Adipocyte (in vitro differentiated cells): ENCODE measurements around the gene RING1.

Source experiments
- DNase-seq: peaks from one replicate; pipeline ENCODE4 v3.0.0-alpha.2; 2015; ENCODE audit warnings: low read depth
- H3K27me3 ChIP-seq: replicated peaks from 2 replicates; pipeline ENCODE4 v1.7.0; 2013; ENCODE audit warnings: mild to moderate bottlenecking, low read length, moderate library complexity; ENCODE audit not compliant: control insufficient read depth, insufficient read depth
- H3K36me3 ChIP-seq: 2 replicates; pipeline ENCODE4 v1.7.0; 2013; ENCODE audit warnings: low read length, mild to moderate bottlenecking, moderate library complexity; ENCODE audit not compliant: control insufficient read depth, insufficient read depth, severe bottlenecking
- H3K4me1 ChIP-seq: 2 replicates; pipeline ENCODE4 v1.7.0; 2013; ENCODE audit warnings: mild to moderate bottlenecking, low read length, moderate library complexity; ENCODE audit not compliant: control insufficient read depth, insufficient read depth
- H3K4me3 ChIP-seq: 2 replicates; pipeline ENCODE4 v1.7.0; 2013; ENCODE audit warnings: mild to moderate bottlenecking, low read length, moderate library complexity
- H3K9ac ChIP-seq: 2 replicates; pipeline ENCODE4 v1.7.0; 2013; ENCODE audit warnings: mild to moderate bottlenecking, low read length, moderate library complexity
- H3K9me3 ChIP-seq: 2 replicates; pipeline ENCODE4 v1.7.0; 2013; ENCODE audit warnings: mild to moderate bottlenecking, low read length, moderate library complexity; ENCODE audit not compliant: control insufficient read depth

Gene RING1

GRCh38 chr6:33205191-33206026 is 2.9 kb upstream of the RING1 start:
- no peaks in the 10 kb centered on the region for H3K9me3 ChIP-seq
- peaks cover 53% of the 10 kb centered on the region for H3K4me1 ChIP-seq
- H3K27me3 ChIP-seq = no peaks in the 10 kb centered on the region
- H3K9ac ChIP-seq = peak overlapping the region; percentile 84
- peak overlapping the region; percentile 84 for H3K4me3 ChIP-seq
- DNase-seq = no peak
- peaks cover 37% of the 10 kb centered on the region for H3K36me3 ChIP-seq

- H3K9ac ChIP-seq = no peak overlapping the region
- H3K36me3 ChIP-seq = peaks cover 42% of the 10 kb centered on the region
- peaks cover 53% of the 10 kb centered on the region for H3K4me1 ChIP-seq
- H3K9me3 ChIP-seq = no peaks in the 10 kb centered on the region
- no peaks in the 10 kb centered on the region for H3K27me3 ChIP-seq
- H3K4me3 ChIP-seq = no peak overlapping the region
- DNase-seq = no peak
Observed at GRCh38 chr6:33206027-33206863, 2.1 kb upstream of the RING1 start.

DNA sequence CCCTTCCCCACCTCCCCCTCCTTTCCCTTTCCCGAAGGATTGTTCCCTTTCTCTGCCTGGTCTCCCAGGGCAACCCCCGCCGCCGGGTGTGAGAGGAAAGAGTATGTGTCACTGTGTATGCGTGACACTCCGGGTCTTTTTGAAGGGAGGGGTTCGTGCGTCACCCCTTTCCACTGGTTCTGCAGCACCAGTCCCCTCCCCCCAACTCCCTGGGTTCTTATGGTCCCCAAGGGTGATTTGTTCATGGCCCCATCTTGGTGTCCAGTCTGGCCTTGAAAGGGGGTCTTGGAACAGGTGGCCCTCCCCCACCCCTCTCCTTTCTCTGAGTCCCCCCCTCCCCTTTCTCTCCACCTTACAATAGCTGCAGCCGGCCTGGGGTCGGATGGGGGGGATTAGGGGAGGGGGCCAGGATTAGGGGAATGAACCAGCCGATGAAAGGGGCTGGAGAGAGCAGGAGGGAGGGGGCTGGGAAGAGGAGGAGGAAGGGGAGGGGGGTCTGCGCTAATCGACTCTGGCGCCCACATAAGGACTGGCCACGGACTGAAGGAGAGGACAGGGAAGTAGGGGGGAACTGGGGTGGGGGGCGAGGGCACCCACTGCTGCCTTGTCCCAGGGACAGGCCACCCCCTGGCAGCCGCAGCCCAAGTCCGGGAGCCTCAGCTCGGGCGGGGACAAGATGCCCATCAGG is 1.3 kb upstream of the RING1 start:
- H3K4me1 ChIP-seq = peaks cover 48% of the 10 kb centered on the region
- H3K9me3 ChIP-seq = no peaks in the 10 kb centered on the region
- H3K4me3 ChIP-seq = peak overlapping the region; percentile 95
- peak; percentile 47 for DNase-seq
- peaks cover 38% of the 10 kb centered on the region for H3K36me3 ChIP-seq
- H3K9ac ChIP-seq = peak overlapping the region; percentile 99
- no peaks in the 10 kb centered on the region for H3K27me3 ChIP-seq

GRCh38 chr6:33207552-33208090 is 679 bp upstream of the RING1 start:
- H3K9ac ChIP-seq = peak overlapping the region; percentile 99
- H3K4me1 ChIP-seq = peaks cover 45% of the 10 kb centered on the region
- peaks cover 32% of the 10 kb centered on the region for H3K36me3 ChIP-seq
- H3K27me3 ChIP-seq = no peaks in the 10 kb centered on the region
- H3K4me3 ChIP-seq = peak overlapping the region; percentile 95
- DNase-seq = peak; percentile 87
- no peaks in the 10 kb centered on the region for H3K9me3 ChIP-seq

GRCh38 chr6:33209856-33210255 is 1.6 kb downstream of the RING1 start:
- H3K4me1 ChIP-seq = peaks cover 35% of the 10 kb centered on the region
- H3K36me3 ChIP-seq = peaks cover 17% of the 10 kb centered on the region
- H3K27me3 ChIP-seq = no peaks in the 10 kb centered on the region
- no peaks in the 10 kb centered on the region for H3K9me3 ChIP-seq
- H3K4me3 ChIP-seq = no peak overlapping the region
- no peak overlapping the region for H3K9ac ChIP-seq
- no peak for DNase-seq

DNA sequence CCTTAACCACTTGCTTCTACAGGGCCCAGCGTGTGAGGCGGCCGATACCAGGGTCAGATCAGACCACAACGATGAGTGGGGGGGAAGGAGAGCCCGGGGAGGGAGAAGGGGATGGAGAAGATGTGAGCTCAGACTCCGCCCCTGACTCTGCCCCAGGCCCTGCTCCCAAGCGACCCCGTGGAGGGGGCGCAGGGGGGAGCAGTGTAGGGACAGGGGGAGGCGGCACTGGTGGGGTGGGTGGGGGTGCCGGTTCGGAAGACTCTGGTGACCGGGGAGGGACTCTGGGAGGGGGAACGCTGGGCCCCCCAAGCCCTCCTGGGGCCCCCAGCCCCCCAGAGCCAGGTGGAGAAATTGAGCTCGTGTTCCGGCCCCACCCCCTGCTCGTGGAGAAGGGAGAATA is 2.8 kb downstream of the RING1 start:
- Histone ChIP-seq H3K27me3 (no peaks in the 10 kb centered on the region), H3K9ac (no peak overlapping the region), H3K4me1 (peaks cover 25% of the 10 kb centered on the region), H3K9me3 (no peaks in the 10 kb centered on the region), H3K36me3 (peaks cover 17% of the 10 kb centered on the region), H3K4me3 (no peak overlapping the region)
- no peak for DNase-seq

DNA sequence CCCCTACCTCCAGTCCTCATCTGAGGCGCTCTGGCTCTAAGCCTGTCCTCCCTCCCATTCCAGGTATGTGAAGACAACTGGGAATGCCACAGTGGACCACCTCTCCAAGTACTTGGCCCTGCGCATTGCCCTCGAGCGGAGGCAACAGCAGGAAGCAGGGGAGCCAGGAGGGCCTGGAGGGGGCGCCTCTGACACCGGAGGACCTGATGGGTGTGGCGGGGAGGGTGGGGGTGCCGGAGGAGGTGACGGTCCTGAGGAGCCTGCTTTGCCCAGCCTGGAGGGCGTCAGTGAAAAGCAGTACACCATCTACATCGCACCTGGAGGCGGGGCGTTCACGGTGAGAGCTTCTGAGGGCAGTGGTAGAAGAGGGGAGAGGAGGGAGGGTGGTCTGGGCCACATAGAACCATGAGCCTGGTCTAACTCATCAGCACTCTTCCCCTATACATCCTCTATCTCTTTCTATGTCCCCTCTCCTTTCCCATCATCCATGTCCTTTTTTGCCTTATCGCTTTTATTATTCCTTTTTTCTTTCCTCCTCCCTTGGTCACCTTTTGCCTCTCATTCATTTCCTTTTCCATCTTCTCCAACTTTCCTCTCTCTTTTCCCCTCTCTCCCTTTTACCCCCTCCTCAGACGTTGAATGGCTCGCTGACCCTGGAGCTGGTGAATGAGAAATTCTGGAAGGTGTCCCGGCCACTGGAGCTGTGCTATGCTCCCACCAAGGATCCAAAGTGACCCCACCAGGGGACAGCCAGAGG is 3.5 kb downstream of the RING1 start:
- Histone ChIP-seq H3K9ac (peak overlapping the region; percentile 89), H3K4me3 (no peak overlapping the region), H3K9me3 (no peaks in the 10 kb centered on the region), H3K4me1 (peaks cover 21% of the 10 kb centered on the region), H3K36me3 (peaks cover 17% of the 10 kb centered on the region), H3K27me3 (no peaks in the 10 kb centered on the region)
- DNase-seq = no peak

- Histone ChIP-seq H3K36me3 (peaks cover 17% of the 10 kb centered on the region), H3K27me3 (no peaks in the 10 kb centered on the region), H3K4me3 (peak overlapping the region; percentile 84), H3K9me3 (no peaks in the 10 kb centered on the region), H3K4me1 (peaks cover 16% of the 10 kb centered on the region), H3K9ac (peak overlapping the region; percentile 89)
- DNase-seq = no peak
Observed at GRCh38 chr6:33212857-33213165, 4.5 kb downstream of the RING1 start.

DNA sequence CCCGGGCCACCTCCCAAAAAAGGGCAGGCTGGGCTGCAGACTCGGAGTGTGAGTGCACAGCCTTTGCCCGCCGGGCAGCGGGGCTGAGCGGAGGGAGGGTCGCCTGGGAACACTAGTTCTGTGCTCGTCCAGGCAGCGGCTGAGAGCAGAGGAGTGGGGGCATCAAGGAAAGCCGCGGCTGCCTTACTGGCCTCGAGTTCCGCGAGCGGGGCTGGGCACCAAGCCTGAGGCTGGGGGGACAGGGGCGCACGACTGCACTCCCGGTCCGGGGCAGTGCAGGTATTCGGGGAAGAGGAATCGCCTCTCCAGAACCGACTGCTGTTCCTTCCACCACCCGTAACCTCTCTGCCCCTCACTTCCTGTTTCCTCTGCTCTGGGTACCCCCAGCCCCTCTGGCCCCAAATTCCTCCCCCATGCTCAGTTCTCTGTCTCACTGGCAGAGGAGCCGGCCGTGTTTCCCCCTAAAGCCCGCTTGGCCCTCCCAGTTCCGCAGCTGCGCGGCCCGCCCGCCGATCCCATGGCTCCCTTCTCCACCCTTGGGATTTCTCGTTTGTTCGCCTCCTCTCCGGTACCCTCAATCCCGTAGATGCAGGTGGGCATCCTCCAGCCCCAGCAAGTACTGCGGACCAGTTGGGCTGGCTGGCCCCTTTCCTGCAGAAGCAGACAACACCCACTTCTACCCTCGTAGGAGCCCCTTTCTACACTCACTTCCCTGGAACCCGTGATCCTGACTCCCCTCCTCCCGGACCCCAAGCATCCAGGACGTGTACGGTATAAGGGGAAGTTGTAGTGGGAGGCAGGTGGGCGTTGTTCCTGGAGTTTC is 5.1 kb downstream of the RING1 start:
- Histone ChIP-seq H3K9me3 (no peaks in the 10 kb centered on the region), H3K9ac (peak overlapping the region; percentile 89), H3K36me3 (peaks cover 17% of the 10 kb centered on the region), H3K27me3 (no peaks in the 10 kb centered on the region), H3K4me1 (peaks cover 16% of the 10 kb centered on the region), H3K4me3 (peak overlapping the region; percentile 84)
- DNase-seq = peak; percentile 53

- Histone ChIP-seq H3K4me3 (peak overlapping the region; percentile 84), H3K4me1 (peaks cover 13% of the 10 kb centered on the region), H3K27me3 (no peaks in the 10 kb centered on the region), H3K36me3 (peaks cover 17% of the 10 kb centered on the region), H3K9ac (peak overlapping the region; percentile 89), H3K9me3 (no peaks in the 10 kb centered on the region)
- DNase-seq = no peak
Observed at GRCh38 chr6:33213989-33214335, 5.7 kb downstream of the RING1 start.
